GF-D8 (cell line): ENCODE results near the gene HOXC11.

ENCODE experiments used
- DNase-seq: peaks from one replicate; lab custom pipeline; 2025; lab: John Stamatoyannopoulos, UW

HOXC11 gene

GRCh38 chr12:53973236-53974042, 513 bp downstream of the HOXC11 start:
- DNase-seq: no peak

GRCh38 chr12:53974084-53975063, 1.4 kb downstream of the HOXC11 start, which contains the start of gene HOTAIR:
Gene HOTAIR (minus strand): TSS chr12:53974954.
- no peak for DNase-seq

GRCh38 chr12:53975064-53975471, 2.1 kb downstream of the HOXC11 start:
- DNase-seq: no peak

- no peak for DNase-seq
Observed at GRCh38 chr12:53975479-53976152, 2.7 kb downstream of the HOXC11 start.

GRCh38 chr12:53976172-53976822, 3.4 kb downstream of the HOXC11 start:
- DNase-seq: no peak

GRCh38 chr12:53976823-53977595, 4.1 kb downstream of the HOXC11 start:
- no peak for DNase-seq

- DNase-seq: no peak
Observed at GRCh38 chr12:53977596-53978445, 4.9 kb downstream of the HOXC11 start.

- no peak for DNase-seq
Observed at GRCh38 chr12:53978477-53979356, 5.8 kb downstream of the HOXC11 start.

- no peak for DNase-seq
Observed at GRCh38 chr12:53980104-53980801, 7.3 kb downstream of the HOXC11 start.

GRCh38 chr12:53980802-53981496, 8.0 kb downstream of the HOXC11 start:
- DNase-seq: no peak

GRCh38 chr12:53981634-53982565, 9.0 kb downstream of the HOXC11 start:
- DNase-seq: no peak

- DNase-seq: no peak
Observed at GRCh38 chr12:53982648-53983567, 10.0 kb downstream of the HOXC11 start.

GRCh38 chr12:53983568-53983949, 10.6 kb downstream of the HOXC11 start:
- no peak for DNase-seq

- DNase-seq: no peak
Observed at GRCh38 chr12:53983950-53984572, 11.1 kb downstream of the HOXC11 start.
